GM23338 (cell line): Measurements from ENCODE around the gene AFAP1. TPM values are rescaled to one million over a fixed set of nuclear protein-coding genes. Genes with fewer than 3 reads are reported as not detected.
A peak's percentile ranks its signal among the peaks of the same experiment; 100 is the strongest.

ENCODE experiments used
- ATAC-seq: fragments of 200-7000 bp; cut with Tn5 transposase; 3 replicates; pipeline ENCODE4 v1.9.1; 2020
- DNase-seq: peaks from one replicate; pipeline ENCODE4 v3.0.0-alpha.2; 2015; ENCODE audit warnings: low spot score
- H2AFZ ChIP-seq: fragments of 200-600 bp; sonication (generic); 2 replicates; pipeline ENCODE4 v1.8.0; 2016; ENCODE audit warnings: antibody characterized with exemption, mild to moderate bottlenecking, moderate library complexity
- H3F3A ChIP-seq: fragments of 200-600 bp; sonication (generic); replicated peaks from 2 replicates; pipeline ENCODE4 v1.8.0; 2017; ENCODE audit warnings: antibody characterized with exemption, mixed run types, low read depth
- H3K27ac ChIP-seq: fragments of 200-600 bp; sonication (generic); 2 replicates; pipeline ENCODE4 v1.6.1; 2016; ENCODE audit warnings: low read depth
- H3K27me3 ChIP-seq: fragments of 200-600 bp; sonication (generic); 2 replicates; pipeline ENCODE4 v1.8.0; 2016; ENCODE audit warnings: mild to moderate bottlenecking, mixed run types, moderate library complexity; ENCODE audit not compliant: insufficient read depth
- H3K36me3 ChIP-seq: fragments of 200-600 bp; sonication (generic); 2 replicates; pipeline ENCODE4 v1.8.0; 2016; ENCODE audit warnings: mild to moderate bottlenecking; ENCODE audit not compliant: insufficient read depth
- H3K4me1 ChIP-seq: fragments of 200-600 bp; sonication (generic); 2 replicates; pipeline ENCODE4 v1.8.0; 2016; ENCODE audit warnings: mild to moderate bottlenecking, moderate library complexity; ENCODE audit not compliant: insufficient read depth
- H3K4me2 ChIP-seq: fragments of 200-600 bp; sonication (generic); 2 replicates; pipeline ENCODE4 v1.7.1; 2017; ENCODE audit warnings: mixed run types
- H3K4me3 ChIP-seq: fragments of 200-600 bp; sonication (generic); 2 replicates; pipeline ENCODE4 v1.6.1; 2016; ENCODE audit warnings: mixed run types
- H3K79me2 ChIP-seq: fragments of 200-600 bp; sonication (generic); replicated peaks from 2 replicates; pipeline ENCODE4 v1.8.0; 2017; ENCODE audit warnings: mild to moderate bottlenecking; ENCODE audit not compliant: insufficient read depth
- H3K9me2 ChIP-seq: fragments of 200-600 bp; sonication (generic); 2 replicates; pipeline ENCODE4 v1.8.0; 2017; ENCODE audit not compliant: insufficient read depth
- H4K20me1 ChIP-seq: fragments of 200-600 bp; sonication (generic); replicated peaks from 2 replicates; pipeline ENCODE4 v1.8.0; 2017; ENCODE audit warnings: mild to moderate bottlenecking; ENCODE audit not compliant: insufficient read depth
- H3K27ac Mint-ChIP-seq: 2 replicates; pipeline ENCODE4 v1.8.0; 2020; ENCODE audit warnings: inconsistent platforms, mild to moderate bottlenecking, moderate library complexity, mixed read lengths
- H3K27me3 Mint-ChIP-seq: 3 replicates; pipeline ENCODE4 v1.8.0; 2022; ENCODE audit warnings: low read depth, mild to moderate bottlenecking, moderate library complexity, mixed read lengths, inconsistent platforms; ENCODE audit not compliant: insufficient read depth, poor library complexity
- H3K36me3 Mint-ChIP-seq: 3 replicates; pipeline ENCODE4 v1.8.0; 2021; ENCODE audit warnings: low read depth, mild to moderate bottlenecking, inconsistent platforms, moderate library complexity, mixed read lengths
- H3K4me1 Mint-ChIP-seq: 3 replicates; pipeline ENCODE4 v1.8.0; 2020; ENCODE audit warnings: mild to moderate bottlenecking, inconsistent platforms, mixed read lengths
- H3K4me3 Mint-ChIP-seq: 3 replicates; pipeline ENCODE4 v1.8.0; 2021; ENCODE audit warnings: moderate library complexity, mild to moderate bottlenecking, inconsistent platforms, mixed read lengths
- H3K9me3 Mint-ChIP-seq: 3 replicates; pipeline ENCODE4 v1.8.0; 2020; ENCODE audit warnings: moderate library complexity, mild to moderate bottlenecking, inconsistent platforms, mixed read lengths
- CREB1 ChIP-seq: fragments of 250-450 bp; sonication (Bioruptor Pico); IDR thresholded peaks from 2 replicates; pipeline ENCODE4 v1.5.0; 2020; ENCODE audit warnings: low read depth, mild to moderate bottlenecking, moderate library complexity
- EZH2 ChIP-seq: fragments of 200-600 bp; sonication (generic); IDR thresholded peaks from one replicate; pipeline ENCODE4 v1.8.0; 2017; ENCODE audit warnings: antibody characterized with exemption, mild to moderate bottlenecking, low read depth; ENCODE audit not compliant: unreplicated experiment
- EZH2phosphoT487 ChIP-seq: fragments of 200-600 bp; sonication (generic); IDR thresholded peaks from one replicate; pipeline ENCODE4 v1.8.1; 2018; ENCODE audit warnings: antibody characterized with exemption; ENCODE audit not compliant: unreplicated experiment
- JUNB ChIP-seq: IDR thresholded peaks from one replicate; pipeline ENCODE4 v1.6.1; 2016; ENCODE audit warnings: antibody characterized with exemption; ENCODE audit not compliant: unreplicated experiment
- NANOG ChIP-seq: IDR thresholded peaks from 2 replicates; pipeline ENCODE4 v1.6.1; 2016; ENCODE audit warnings: antibody characterized with exemption, borderline replicate concordance
- POLR2AphosphoS5 ChIP-seq: IDR thresholded peaks from 2 replicates; pipeline ENCODE4 v1.6.1; 2016; ENCODE audit warnings: antibody characterized with exemption, low read depth
- STAT1 ChIP-seq: IDR thresholded peaks from one replicate; pipeline ENCODE4 v1.6.1; 2016; ENCODE audit warnings: antibody characterized with exemption; ENCODE audit not compliant: unreplicated experiment
- ZNF114 ChIP-seq: fragments of 250-450 bp; sonication (Bioruptor Pico); IDR thresholded peaks from 2 replicates; pipeline ENCODE4 v1.5.0; 2020; ENCODE audit warnings: mild to moderate bottlenecking, moderate library complexity
- ZNF331 ChIP-seq: fragments of 250-450 bp; sonication (Bioruptor Pico); IDR thresholded peaks from 2 replicates; pipeline ENCODE4 v1.5.0; 2020; ENCODE audit warnings: low read depth, mild to moderate bottlenecking, moderate library complexity
- polyA plus RNA-seq: library from polyadenylated mRNA; unstranded; fragments of >200 nt; fragmentation: Nextera tagmentation; extraction: Ambion mirVana; gene quantifications from 2 replicates; pipeline ENCODE4 v1.2.1, GENCODE V29; 2016
- total RNA-seq: library from RNA; depleted of rRNA; stranded (reverse); fragments of >200 nt; shearing (Covaris generic); gene quantifications from 2 replicates; pipeline ENCODE4 v1.2.3, GENCODE V29; 2014
- TF ChIP-seq, protein P1 (sequence below), 2 experiments: fragments of 200-600 bp in 1 of 2; sonication (generic) in 1 of 2; conservative IDR thresholded peaks; 2 replicates each; pipeline versions ENCODE4 v1.5.1 to v1.6.1; 2016 to 2017; ENCODE audit warnings: antibody characterized with exemption in 2 of 2, low read depth in 2 of 2, mild to moderate bottlenecking in 2 of 2, moderate library complexity in 1 of 2
- TF ChIP-seq, protein P2 (sequence below): IDR thresholded peaks from 2 replicates; pipeline ENCODE4 v1.6.1; 2016; ENCODE audit warnings: antibody characterized with exemption
- TF ChIP-seq, protein P3 (sequence below): fragments of 250-450 bp; sonication (Bioruptor Pico); IDR thresholded peaks from 2 replicates; pipeline ENCODE4 v1.5.0; 2020; ENCODE audit warnings: mild to moderate bottlenecking, moderate library complexity
- TF ChIP-seq, protein P4 (sequence below): IDR thresholded peaks from one replicate; pipeline ENCODE4 v1.6.1; 2018; ENCODE audit warnings: antibody characterized with exemption; ENCODE audit not compliant: unreplicated experiment

The AFAP1 gene
- total and polyA plus RNA-seq, 2 experiments from 2014 or later = 6.5 to 21.5 TPM

DNA sequence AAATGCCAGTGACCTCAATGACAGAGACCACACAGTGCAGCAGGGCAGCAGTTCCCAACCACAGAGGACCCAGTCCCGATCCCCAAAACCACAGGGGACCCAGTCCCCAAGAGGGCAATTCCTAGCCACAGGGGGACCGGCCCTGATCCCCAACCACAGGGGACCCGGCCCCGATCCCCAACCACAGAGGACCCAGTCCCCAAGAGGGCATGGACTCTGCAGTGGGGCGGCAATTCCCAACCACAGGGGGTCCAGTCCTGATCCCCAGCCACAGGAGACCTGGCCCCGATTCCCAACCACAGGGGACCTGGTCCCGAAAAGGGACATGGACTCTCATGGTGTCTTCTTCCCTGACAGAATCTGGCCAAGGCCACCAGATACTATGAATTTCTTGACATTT, 136.3 kb downstream of the AFAP1 start:
- 0 out of 2 replicates have a peak overlapping the region, but pooled peaks have one; percentile 22 for H3K27ac ChIP-seq
- H3K27me3 ChIP-seq = no peaks in the 10 kb centered on the region
- peaks cover 5% of the 10 kb centered on the region for H3K27me3 Mint-ChIP-seq
- no peak overlapping the region for H3K4me3 ChIP-seq
- no peaks in the 10 kb centered on the region for H3K9me2 ChIP-seq
- H3K36me3 Mint-ChIP-seq = peaks cover 29% of the 10 kb centered on the region
- H3K9me3 Mint-ChIP-seq = peaks cover 6% of the 10 kb centered on the region
- H3K4me1 ChIP-seq = peaks cover 25% of the 10 kb centered on the region
- peaks cover 52% of the 10 kb centered on the region for H3K4me1 Mint-ChIP-seq
- TF ChIP-seq, protein P1, sequence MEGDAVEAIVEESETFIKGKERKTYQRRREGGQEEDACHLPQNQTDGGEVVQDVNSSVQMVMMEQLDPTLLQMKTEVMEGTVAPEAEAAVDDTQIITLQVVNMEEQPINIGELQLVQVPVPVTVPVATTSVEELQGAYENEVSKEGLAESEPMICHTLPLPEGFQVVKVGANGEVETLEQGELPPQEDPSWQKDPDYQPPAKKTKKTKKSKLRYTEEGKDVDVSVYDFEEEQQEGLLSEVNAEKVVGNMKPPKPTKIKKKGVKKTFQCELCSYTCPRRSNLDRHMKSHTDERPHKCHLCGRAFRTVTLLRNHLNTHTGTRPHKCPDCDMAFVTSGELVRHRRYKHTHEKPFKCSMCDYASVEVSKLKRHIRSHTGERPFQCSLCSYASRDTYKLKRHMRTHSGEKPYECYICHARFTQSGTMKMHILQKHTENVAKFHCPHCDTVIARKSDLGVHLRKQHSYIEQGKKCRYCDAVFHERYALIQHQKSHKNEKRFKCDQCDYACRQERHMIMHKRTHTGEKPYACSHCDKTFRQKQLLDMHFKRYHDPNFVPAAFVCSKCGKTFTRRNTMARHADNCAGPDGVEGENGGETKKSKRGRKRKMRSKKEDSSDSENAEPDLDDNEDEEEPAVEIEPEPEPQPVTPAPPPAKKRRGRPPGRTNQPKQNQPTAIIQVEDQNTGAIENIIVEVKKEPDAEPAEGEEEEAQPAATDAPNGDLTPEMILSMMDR (conservative IDR thresholded peaks at IDR 0.05; ENCODE audit: low read depth in 2 of 2) = no peak
- TF ChIP-seq EZH2 (no peak), CREB1 (no peak), ZNF114 (CRISPR knock-in tag) (no peak), NANOG (no peak), ZNF331 (CRISPR knock-in tag) (no peak), POLR2AphosphoS5 (no peak), JUNB (no peak), STAT1 (no peak), EZH2phosphoT487 (no peak)
- TF ChIP-seq, protein P2, sequence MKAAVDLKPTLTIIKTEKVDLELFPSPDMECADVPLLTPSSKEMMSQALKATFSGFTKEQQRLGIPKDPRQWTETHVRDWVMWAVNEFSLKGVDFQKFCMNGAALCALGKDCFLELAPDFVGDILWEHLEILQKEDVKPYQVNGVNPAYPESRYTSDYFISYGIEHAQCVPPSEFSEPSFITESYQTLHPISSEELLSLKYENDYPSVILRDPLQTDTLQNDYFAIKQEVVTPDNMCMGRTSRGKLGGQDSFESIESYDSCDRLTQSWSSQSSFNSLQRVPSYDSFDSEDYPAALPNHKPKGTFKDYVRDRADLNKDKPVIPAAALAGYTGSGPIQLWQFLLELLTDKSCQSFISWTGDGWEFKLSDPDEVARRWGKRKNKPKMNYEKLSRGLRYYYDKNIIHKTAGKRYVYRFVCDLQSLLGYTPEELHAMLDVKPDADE = no peak
- TF ChIP-seq, protein P3, sequence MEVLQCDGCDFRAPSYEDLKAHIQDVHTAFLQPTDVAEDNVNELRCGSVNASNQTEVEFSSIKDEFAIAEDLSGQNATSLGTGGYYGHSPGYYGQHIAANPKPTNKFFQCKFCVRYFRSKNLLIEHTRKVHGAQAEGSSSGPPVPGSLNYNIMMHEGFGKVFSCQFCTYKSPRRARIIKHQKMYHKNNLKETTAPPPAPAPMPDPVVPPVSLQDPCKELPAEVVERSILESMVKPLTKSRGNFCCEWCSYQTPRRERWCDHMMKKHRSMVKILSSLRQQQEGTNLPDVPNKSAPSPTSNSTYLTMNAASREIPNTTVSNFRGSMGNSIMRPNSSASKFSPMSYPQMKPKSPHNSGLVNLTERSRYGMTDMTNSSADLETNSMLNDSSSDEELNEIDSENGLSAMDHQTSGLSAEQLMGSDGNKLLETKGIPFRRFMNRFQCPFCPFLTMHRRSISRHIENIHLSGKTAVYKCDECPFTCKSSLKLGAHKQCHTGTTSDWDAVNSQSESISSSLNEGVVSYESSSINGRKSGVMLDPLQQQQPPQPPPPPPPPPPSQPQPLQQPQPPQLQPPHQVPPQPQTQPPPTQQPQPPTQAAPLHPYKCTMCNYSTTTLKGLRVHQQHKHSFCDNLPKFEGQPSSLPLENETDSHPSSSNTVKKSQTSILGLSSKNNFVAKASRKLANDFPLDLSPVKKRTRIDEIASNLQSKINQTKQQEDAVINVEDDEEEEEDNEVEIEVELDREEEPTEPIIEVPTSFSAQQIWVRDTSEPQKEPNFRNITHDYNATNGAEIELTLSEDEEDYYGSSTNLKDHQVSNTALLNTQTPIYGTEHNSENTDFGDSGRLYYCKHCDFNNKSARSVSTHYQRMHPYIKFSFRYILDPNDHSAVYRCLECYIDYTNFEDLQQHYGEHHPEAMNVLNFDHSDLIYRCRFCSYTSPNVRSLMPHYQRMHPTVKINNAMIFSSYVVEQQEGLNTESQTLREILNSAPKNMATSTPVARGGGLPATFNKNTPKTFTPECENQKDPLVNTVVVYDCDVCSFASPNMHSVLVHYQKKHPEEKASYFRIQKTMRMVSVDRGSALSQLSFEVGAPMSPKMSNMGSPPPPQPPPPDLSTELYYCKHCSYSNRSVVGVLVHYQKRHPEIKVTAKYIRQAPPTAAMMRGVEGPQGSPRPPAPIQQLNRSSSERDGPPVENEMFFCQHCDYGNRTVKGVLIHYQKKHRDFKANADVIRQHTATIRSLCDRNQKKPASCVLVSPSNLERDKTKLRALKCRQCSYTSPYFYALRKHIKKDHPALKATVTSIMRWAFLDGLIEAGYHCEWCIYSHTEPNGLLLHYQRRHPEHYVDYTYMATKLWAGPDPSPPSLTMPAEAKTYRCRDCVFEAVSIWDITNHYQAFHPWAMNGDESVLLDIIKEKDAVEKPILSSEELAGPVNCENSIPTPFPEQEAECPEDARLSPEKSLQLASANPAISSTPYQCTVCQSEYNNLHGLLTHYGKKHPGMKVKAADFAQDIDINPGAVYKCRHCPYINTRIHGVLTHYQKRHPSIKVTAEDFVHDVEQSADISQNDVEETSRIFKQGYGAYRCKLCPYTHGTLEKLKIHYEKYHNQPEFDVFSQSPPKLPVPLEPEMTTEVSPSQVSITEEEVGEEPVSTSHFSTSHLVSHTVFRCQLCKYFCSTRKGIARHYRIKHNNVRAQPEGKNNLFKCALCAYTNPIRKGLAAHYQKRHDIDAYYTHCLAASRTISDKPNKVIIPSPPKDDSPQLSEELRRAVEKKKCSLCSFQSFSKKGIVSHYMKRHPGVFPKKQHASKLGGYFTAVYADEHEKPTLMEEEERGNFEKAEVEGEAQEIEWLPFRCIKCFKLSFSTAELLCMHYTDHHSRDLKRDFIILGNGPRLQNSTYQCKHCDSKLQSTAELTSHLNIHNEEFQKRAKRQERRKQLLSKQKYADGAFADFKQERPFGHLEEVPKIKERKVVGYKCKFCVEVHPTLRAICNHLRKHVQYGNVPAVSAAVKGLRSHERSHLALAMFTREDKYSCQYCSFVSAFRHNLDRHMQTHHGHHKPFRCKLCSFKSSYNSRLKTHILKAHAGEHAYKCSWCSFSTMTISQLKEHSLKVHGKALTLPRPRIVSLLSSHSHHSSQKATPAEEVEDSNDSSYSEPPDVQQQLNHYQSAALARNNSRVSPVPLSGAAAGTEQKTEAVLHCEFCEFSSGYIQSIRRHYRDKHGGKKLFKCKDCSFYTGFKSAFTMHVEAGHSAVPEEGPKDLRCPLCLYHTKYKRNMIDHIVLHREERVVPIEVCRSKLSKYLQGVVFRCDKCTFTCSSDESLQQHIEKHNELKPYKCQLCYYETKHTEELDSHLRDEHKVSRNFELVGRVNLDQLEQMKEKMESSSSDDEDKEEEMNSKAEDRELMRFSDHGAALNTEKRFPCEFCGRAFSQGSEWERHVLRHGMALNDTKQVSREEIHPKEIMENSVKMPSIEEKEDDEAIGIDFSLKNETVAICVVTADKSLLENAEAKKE = no peak
- TF ChIP-seq, protein P4, sequence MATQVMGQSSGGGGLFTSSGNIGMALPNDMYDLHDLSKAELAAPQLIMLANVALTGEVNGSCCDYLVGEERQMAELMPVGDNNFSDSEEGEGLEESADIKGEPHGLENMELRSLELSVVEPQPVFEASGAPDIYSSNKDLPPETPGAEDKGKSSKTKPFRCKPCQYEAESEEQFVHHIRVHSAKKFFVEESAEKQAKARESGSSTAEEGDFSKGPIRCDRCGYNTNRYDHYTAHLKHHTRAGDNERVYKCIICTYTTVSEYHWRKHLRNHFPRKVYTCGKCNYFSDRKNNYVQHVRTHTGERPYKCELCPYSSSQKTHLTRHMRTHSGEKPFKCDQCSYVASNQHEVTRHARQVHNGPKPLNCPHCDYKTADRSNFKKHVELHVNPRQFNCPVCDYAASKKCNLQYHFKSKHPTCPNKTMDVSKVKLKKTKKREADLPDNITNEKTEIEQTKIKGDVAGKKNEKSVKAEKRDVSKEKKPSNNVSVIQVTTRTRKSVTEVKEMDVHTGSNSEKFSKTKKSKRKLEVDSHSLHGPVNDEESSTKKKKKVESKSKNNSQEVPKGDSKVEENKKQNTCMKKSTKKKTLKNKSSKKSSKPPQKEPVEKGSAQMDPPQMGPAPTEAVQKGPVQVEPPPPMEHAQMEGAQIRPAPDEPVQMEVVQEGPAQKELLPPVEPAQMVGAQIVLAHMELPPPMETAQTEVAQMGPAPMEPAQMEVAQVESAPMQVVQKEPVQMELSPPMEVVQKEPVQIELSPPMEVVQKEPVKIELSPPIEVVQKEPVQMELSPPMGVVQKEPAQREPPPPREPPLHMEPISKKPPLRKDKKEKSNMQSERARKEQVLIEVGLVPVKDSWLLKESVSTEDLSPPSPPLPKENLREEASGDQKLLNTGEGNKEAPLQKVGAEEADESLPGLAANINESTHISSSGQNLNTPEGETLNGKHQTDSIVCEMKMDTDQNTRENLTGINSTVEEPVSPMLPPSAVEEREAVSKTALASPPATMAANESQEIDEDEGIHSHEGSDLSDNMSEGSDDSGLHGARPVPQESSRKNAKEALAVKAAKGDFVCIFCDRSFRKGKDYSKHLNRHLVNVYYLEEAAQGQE = no peak
- H3K36me3 ChIP-seq = 0 out of 2 replicates have a peak, but pooled peaks cover 3% of the 10 kb centered on the region
- no peak overlapping the region for H3K4me3 Mint-ChIP-seq
- no peaks in the 10 kb centered on the region for H3K79me2 ChIP-seq
- H2AFZ ChIP-seq = no peak overlapping the region
- no peak overlapping the region for H3K4me2 ChIP-seq
- H3K27ac Mint-ChIP-seq = peak overlapping the region; percentile 98
- no peak for ATAC-seq
- peaks cover 4% of the 10 kb centered on the region; the same call in 1 of the 2 replicates for H4K20me1 ChIP-seq
- H3F3A ChIP-seq = peaks cover 7% of the 10 kb centered on the region; the same call in 1 of the 2 replicates
- no peak for DNase-seq
